OCI-LY7 (cell line): ENCODE measurements around the gene VPS26A. TPM values are rescaled to one million over a fixed set of nuclear protein-coding genes. Genes with fewer than 3 reads are reported as not detected.

ENCODE experiments used
- BruUV-seq: library from RNA; stranded (reverse); fragments of 400-500 nt; replicated peaks from 2 replicates; lab custom pipeline; 2021; lab: Mats Ljungman, UMichigan
- CTCF ChIA-PET: fragments of 300-600 bp; sonication (Branson Sonifier 250); formaldehyde crosslinking; loops from one replicate; lab custom pipeline; 2022; ENCODE audit warnings: antibody characterized with exemption; ENCODE audit not compliant: unreplicated experiment; lab: Charles Lee
- POLR2A ChIA-PET: fragments of 300-600 bp; sonication (Branson Sonifier 250); formaldehyde crosslinking; loops from one replicate; lab custom pipeline; 2022; ENCODE audit warnings: antibody characterized with exemption; lab: Charles Lee
- DNase-seq: peaks from one replicate; pipeline ENCODE4 v3.0.0-alpha.2; 2015; ENCODE audit warnings: low spot score
- H2AFZ ChIP-seq: fragments of 200-600 bp; sonication (generic), shearing (Covaris generic); 2 replicates; pipeline ENCODE4 v1.6.1; 2014; ENCODE audit warnings: mild to moderate bottlenecking, antibody characterized with exemption, low read length, moderate library complexity
- H3K27ac ChIP-seq: fragments of 200-600 bp; sonication (generic); 2 replicates; pipeline ENCODE4 v1.5.1; 2014; ENCODE audit warnings: mixed run types, low read depth, mild to moderate bottlenecking, moderate library complexity, low read length, inconsistent platforms; ENCODE audit not compliant: poor library complexity, severe bottlenecking
- H3K36me3 ChIP-seq: fragments of 200-600 bp; sonication (generic); 2 replicates; pipeline ENCODE4 v1.6.1; 2014; ENCODE audit warnings: mild to moderate bottlenecking, antibody characterized with exemption, low read length, moderate library complexity, mixed read lengths; ENCODE audit not compliant: insufficient read depth
- H3K4me1 ChIP-seq: fragments of 200-600 bp; sonication (generic); 2 replicates; pipeline ENCODE4 v1.5.1; 2014; ENCODE audit warnings: mild to moderate bottlenecking, low read length; ENCODE audit not compliant: insufficient read depth, poor library complexity, severe bottlenecking
- H3K4me2 ChIP-seq: fragments of 200-600 bp; sonication (generic); 2 replicates; pipeline ENCODE4 v1.6.1; 2014; ENCODE audit warnings: mild to moderate bottlenecking, low read length
- H3K4me3 ChIP-seq: fragments of 200-600 bp; sonication (generic); 2 replicates; pipeline ENCODE4 v1.5.1; 2014; ENCODE audit warnings: mild to moderate bottlenecking, low read depth, low read length; ENCODE audit not compliant: poor library complexity, severe bottlenecking
- H3K79me2 ChIP-seq: fragments of 200-600 bp; sonication (generic); 2 replicates; pipeline ENCODE4 v1.6.1; 2016; ENCODE audit warnings: low read depth, mild to moderate bottlenecking, low read length, moderate library complexity, mixed read lengths; ENCODE audit not compliant: insufficient read depth
- H3K9me2 ChIP-seq: fragments of 200-600 bp; sonication (generic); 2 replicates; pipeline ENCODE4 v1.6.1; 2016; ENCODE audit warnings: mild to moderate bottlenecking, low read length, mixed read lengths; ENCODE audit not compliant: insufficient read depth
- H3K9me3 ChIP-seq: fragments of 200-600 bp; sonication (generic); 2 replicates; pipeline ENCODE4 v1.6.1; 2014; ENCODE audit warnings: mild to moderate bottlenecking, mixed run types, low read length, mixed read lengths
- H4K20me1 ChIP-seq: fragments of 200-600 bp; sonication (generic); 2 replicates; pipeline ENCODE4 v1.6.1; 2014; ENCODE audit warnings: mild to moderate bottlenecking, antibody characterized with exemption, low read length, moderate library complexity, mixed read lengths; ENCODE audit not compliant: insufficient read depth
- CTCF ChIP-seq: fragments of 200-600 bp; sonication (generic); conservative IDR thresholded peaks from 2 replicates; pipeline ENCODE4 v1.5.1; 2014; ENCODE audit warnings: mild to moderate bottlenecking, antibody characterized with exemption, low read length, moderate library complexity, mixed read lengths
- EZH2phosphoT487 ChIP-seq: fragments of 200-600 bp; sonication (generic); IDR thresholded peaks from 2 replicates; pipeline ENCODE4 v1.6.1; 2018; ENCODE audit warnings: low read depth, borderline replicate concordance, mild to moderate bottlenecking, mixed run types, antibody characterized with exemption, low read length, moderate library complexity, mixed read lengths
- intact Hi-C: fragments of 100-400 bp; cut with micrococcal nuclease; formaldehyde crosslinking; loops from one replicate; pipeline ENCODE4 v1.10.0; 2022; ENCODE audit not compliant: unreplicated experiment
- total RNA-seq, 2 experiments: library from RNA; depleted of rRNA in 1 of 2; stranded (reverse); fragments of >200 nt in 1 of 2; shearing (Covaris generic) in 1 of 2; gene quantifications; 2 replicates each; pipeline ENCODE4 v1.2.3, GENCODE V29; 2014 to 2022

VPS26A gene
- total RNA-seq, 2 experiments from 2014 or later: 10.0 to 41.7 TPM

- H3K4me3 ChIP-seq: no peak overlapping the region
- no peak overlapping the region for H2AFZ ChIP-seq
- no peak overlapping the region for H3K4me2 ChIP-seq
- no peak for TF ChIP-seq EZH2phosphoT487
- no peak for TF ChIP-seq CTCF
- H3K27ac ChIP-seq: no peak overlapping the region
- no peaks in the 10 kb centered on the region for H3K79me2 ChIP-seq
- no TSS peak for BruUV-seq
- intact Hi-C loops: no loop called here
- no peaks in the 10 kb centered on the region for H3K9me3 ChIP-seq
- peaks cover 3% of the 10 kb centered on the region for H3K4me1 ChIP-seq
- ChIA-PET CTCF (no interaction called here), POLR2A (no interaction called here)
- DNase-seq: no peak
- H3K36me3 ChIP-seq: no peaks in the 10 kb centered on the region
- H3K9me2 ChIP-seq: no peaks in the 10 kb centered on the region
- no peaks in the 10 kb centered on the region for H4K20me1 ChIP-seq
Observed at GRCh38 chr10:69075431-69075830, 48.5 kb upstream of the VPS26A start.

GRCh38 chr10:69078311-69078710 lies 45.7 kb upstream of the VPS26A start:
- no peak for TF ChIP-seq CTCF
- TF ChIP-seq EZH2phosphoT487: no peak
- Histone ChIP-seq H3K4me3 (no peak overlapping the region), H2AFZ (no peak overlapping the region), H3K9me3 (no peaks in the 10 kb centered on the region), H3K27ac (no peak overlapping the region), H3K4me1 (peaks cover 3% of the 10 kb centered on the region), H3K36me3 (no peaks in the 10 kb centered on the region), H3K79me2 (no peaks in the 10 kb centered on the region), H3K9me2 (no peaks in the 10 kb centered on the region), H4K20me1 (no peaks in the 10 kb centered on the region), H3K4me2 (no peak overlapping the region)
- POLR2A ChIA-PET: interaction anchor here (0.6 kb wide), 1 partner anchor 49 kb away, joined by 4 read pairs; no protein-coding TSS in a partner anchor
- intact Hi-C loops: no loop called here
- no peak for DNase-seq
- BruUV-seq: no TSS peak
- CTCF ChIA-PET: no interaction called here

- BruUV-seq: no TSS peak
- ChIA-PET CTCF (no interaction called here), POLR2A (interaction anchor here (0.6 to 0.7 kb wide), 4 partner anchors 15 to 253 kb away, joined by 3 to 7 read pairs (median 4); partner anchors contain the start of gene STOX1)
- no peaks in the 10 kb centered on the region for H3K9me3 ChIP-seq
- no peaks in the 10 kb centered on the region for H3K9me2 ChIP-seq
- H3K27ac ChIP-seq: no peak overlapping the region
- H4K20me1 ChIP-seq: no peaks in the 10 kb centered on the region
- no peak overlapping the region for H3K4me2 ChIP-seq
- H3K36me3 ChIP-seq: no peaks in the 10 kb centered on the region
- no peak for DNase-seq
- H3K4me1 ChIP-seq: no peaks in the 10 kb centered on the region
- H3K4me3 ChIP-seq: no peak overlapping the region
- intact Hi-C loops: no loop called here
- no peak overlapping the region for H2AFZ ChIP-seq
- no peak for TF ChIP-seq EZH2phosphoT487
- TF ChIP-seq CTCF: no peak
- no peaks in the 10 kb centered on the region for H3K79me2 ChIP-seq
Observed at GRCh38 chr10:69080226-69080625, 43.8 kb upstream of the VPS26A start.
